ENCODE measurements around the gene RRAD. TPM values are rescaled to one million over a fixed set of nuclear protein-coding genes. Genes with fewer than 3 reads are reported as not detected.
"Not testable (repeated sequence)": the region's sequence is repeated elsewhere in the genome, so short reads cannot be mapped to it uniquely, and the experiment has no call there.

RRAD gene
- total RNA-seq, 2 experiments from 2014 or later = 0.20 to 0.33 TPM

- Mint-ChIP-seq H3K4me1 (peaks cover 4% of the 10 kb centered on the region), H3K4me3 (no peak overlapping the region), H3K36me3 (no peaks in the 10 kb centered on the region), H3K27ac (no peak overlapping the region), H3K27me3 (no peaks in the 10 kb centered on the region), H3K9me3 (no peaks in the 10 kb centered on the region)
- DNase-seq = peak; percentile 46
These were observed 19.4 kb downstream of the RRAD start for GRCh38 chr16:66905633-66906539.

- H3K27ac Mint-ChIP-seq = no peak overlapping the region
These were observed 20.3 kb downstream of the RRAD start for GRCh38 chr16:66904846-66905632.

GRCh38 chr16:66904428-66904845 lies 20.9 kb downstream of the RRAD start:
- DNase-seq = no peak
- H3K36me3 Mint-ChIP-seq = no peaks in the 10 kb centered on the region
- H3K27ac Mint-ChIP-seq = no peak overlapping the region
- H3K27me3 Mint-ChIP-seq = no peaks in the 10 kb centered on the region
- no peaks in the 10 kb centered on the region for H3K9me3 Mint-ChIP-seq
- no peak overlapping the region for H3K4me3 Mint-ChIP-seq
- H3K4me1 Mint-ChIP-seq = peaks cover 4% of the 10 kb centered on the region

More at GRCh38 chr16:66904846-66905632, 20.3 kb downstream of the RRAD start:
- Mint-ChIP-seq H3K36me3 (no peaks in the 10 kb centered on the region), H3K9me3 (no peaks in the 10 kb centered on the region), H3K27me3 (no peaks in the 10 kb centered on the region), H3K4me1 (peaks cover 4% of the 10 kb centered on the region), H3K4me3 (no peak overlapping the region)
- DNase-seq = no peak

- no peak overlapping the region for H3K27ac Mint-ChIP-seq
- H3K4me3 Mint-ChIP-seq = no peak overlapping the region
- no peaks in the 10 kb centered on the region for H3K27me3 Mint-ChIP-seq
- DNase-seq = no peak
- H3K9me3 Mint-ChIP-seq = no peaks in the 10 kb centered on the region
- H3K36me3 Mint-ChIP-seq = no peaks in the 10 kb centered on the region
- peaks cover 4% of the 10 kb centered on the region for H3K4me1 Mint-ChIP-seq
These were observed 21.5 kb downstream of the RRAD start for GRCh38 chr16:66903544-66904427.

- no peak overlapping the region for H3K27ac Mint-ChIP-seq
- no peaks in the 10 kb centered on the region for H3K27me3 Mint-ChIP-seq
These were observed 22.4 kb downstream of the RRAD start for GRCh38 chr16:66902648-66903543.

GRCh38 chr16:66901626-66902025 lies 23.7 kb downstream of the RRAD start:
- Mint-ChIP-seq H3K27ac (no peak overlapping the region), H3K4me3 (no peak overlapping the region), H3K4me1 (peaks cover 4% of the 10 kb centered on the region), H3K27me3 (no peaks in the 10 kb centered on the region), H3K36me3 (no peaks in the 10 kb centered on the region), H3K9me3 (no peaks in the 10 kb centered on the region)
- no peak for DNase-seq

More at GRCh38 chr16:66902648-66903543, 22.4 kb downstream of the RRAD start:
- H3K4me1 Mint-ChIP-seq = peaks cover 4% of the 10 kb centered on the region
- H3K36me3 Mint-ChIP-seq = no peaks in the 10 kb centered on the region
- H3K4me3 Mint-ChIP-seq = no peak overlapping the region
- no peaks in the 10 kb centered on the region for H3K9me3 Mint-ChIP-seq
- DNase-seq = no peak

GRCh38 chr16:66900721-66901441 lies 24.5 kb downstream of the RRAD start:
- H3K4me1 Mint-ChIP-seq = peaks cover 3% of the 10 kb centered on the region
- no peak overlapping the region for H3K27ac Mint-ChIP-seq
- no peak for DNase-seq
- H3K27me3 Mint-ChIP-seq = no peaks in the 10 kb centered on the region
- no peaks in the 10 kb centered on the region for H3K36me3 Mint-ChIP-seq
- H3K9me3 Mint-ChIP-seq = no peaks in the 10 kb centered on the region
- H3K4me3 Mint-ChIP-seq = no peak overlapping the region

GRCh38 chr16:66899945-66900710 lies 25.2 kb downstream of the RRAD start:
- H3K4me1 Mint-ChIP-seq = no peaks in the 10 kb centered on the region

GRCh38 chr16:66899310-66899944 lies 25.9 kb downstream of the RRAD start:
- Mint-ChIP-seq H3K9me3 (no peaks in the 10 kb centered on the region), H3K27ac (no peak overlapping the region), H3K36me3 (no peaks in the 10 kb centered on the region), H3K4me1 (no peaks in the 10 kb centered on the region), H3K27me3 (no peaks in the 10 kb centered on the region), H3K4me3 (no peak overlapping the region)
- no peak for DNase-seq

More at GRCh38 chr16:66899945-66900710, 25.2 kb downstream of the RRAD start:
- Mint-ChIP-seq H3K36me3 (no peaks in the 10 kb centered on the region), H3K4me3 (no peak overlapping the region), H3K27me3 (no peaks in the 10 kb centered on the region), H3K9me3 (no peaks in the 10 kb centered on the region), H3K27ac (no peak overlapping the region)
- no peak for DNase-seq

GRCh38 chr16:66898933-66899309 lies 26.4 kb downstream of the RRAD start:
- H3K4me1 Mint-ChIP-seq = no peaks in the 10 kb centered on the region
- no peak overlapping the region for H3K27ac Mint-ChIP-seq
- no peaks in the 10 kb centered on the region for H3K9me3 Mint-ChIP-seq
- DNase-seq = no peak
- no peak overlapping the region for H3K4me3 Mint-ChIP-seq
- no peaks in the 10 kb centered on the region for H3K27me3 Mint-ChIP-seq
- no peaks in the 10 kb centered on the region for H3K36me3 Mint-ChIP-seq

- no peaks in the 10 kb centered on the region for H3K9me3 Mint-ChIP-seq
- H3K27ac Mint-ChIP-seq = no peak overlapping the region
- no peak overlapping the region for H3K4me3 Mint-ChIP-seq
- DNase-seq = no peak
- peaks cover under 1% of the 10 kb centered on the region for H3K4me1 Mint-ChIP-seq
- no peaks in the 10 kb centered on the region for H3K27me3 Mint-ChIP-seq
- no peaks in the 10 kb centered on the region for H3K36me3 Mint-ChIP-seq
These were observed 27.1 kb downstream of the RRAD start for GRCh38 chr16:66898207-66898606.

- not testable (repeated sequence) for H3K36me3 Mint-ChIP-seq, H3K4me3 Mint-ChIP-seq
These were observed 28.7 kb downstream of the RRAD start for GRCh38 chr16:66896682-66897081.

More at GRCh38 chr16:66896682-66897081, 28.7 kb downstream of the RRAD start:
- not testable (repeated sequence) for H3K27ac Mint-ChIP-seq, H3K27me3 Mint-ChIP-seq, DNase-seq, H3K4me1 Mint-ChIP-seq, H3K9me3 Mint-ChIP-seq
